Measurements from ENCODE around the gene NFIA. TPM values are rescaled to one million over a fixed set of nuclear protein-coding genes. Genes with fewer than 3 reads are reported as not detected.
A peak's percentile ranks its signal among the peaks of the same experiment; 100 is the strongest.

The NFIA gene
- total and polyA plus RNA-seq, 8 donors: 9.6 to 108 (median 37.2) TPM

GRCh38 chr1:61330571-61330970 is 248.2 kb downstream of the NFIA start:
- H3K4me1 ChIP-seq: peaks cover 0 to 10% (median 4%) of the 10 kb centered on the region in 4 donors
- H3K27ac ChIP-seq: no peak overlapping the region
- no peaks in the 10 kb centered on the region for H3K9me3 ChIP-seq
- no peak for DNase-seq
- no peaks in the 10 kb centered on the region for H3K27me3 ChIP-seq
- H3K36me3 ChIP-seq: peaks cover 0 to 3% (median 0%) of the 10 kb centered on the region in 4 donors
- WGBS, 5 donors: 96 to 98% (median 96%) methylated on average over 2 of the region's 2 CpGs
- intact Hi-C loops (cut with DNase I; ENCODE audit: low total_unique reads): no loop called here
- TF ChIP-seq POLR2A (IDR thresholded peaks at IDR 0.05) (no peak), POLR2AphosphoS5 (IDR thresholded peaks at IDR 0.05) (no peak), CTCF (IDR thresholded peaks at IDR 0.05) (no peak), EP300 (IDR thresholded peaks at IDR 0.05) (no peak)
- no peak overlapping the region for H3K4me3 ChIP-seq

- no peaks in the 10 kb centered on the region for H3K27me3 ChIP-seq
- no peak for DNase-seq
- WGBS, 5 donors: 13 to 43% (median 23%) methylated on average over 1 of the region's 1 CpG
- TF ChIP-seq POLR2AphosphoS5 (IDR thresholded peaks at IDR 0.05) (no peak), POLR2A (IDR thresholded peaks at IDR 0.05) (no peak), EP300 (IDR thresholded peaks at IDR 0.05) (no peak), CTCF (IDR thresholded peaks at IDR 0.05) (no peak)
- no peak overlapping the region for H3K4me3 ChIP-seq
- H3K36me3 ChIP-seq: peaks cover 0 to 3% (median 0%) of the 10 kb centered on the region in 4 donors
- H3K27ac ChIP-seq: no peak overlapping the region
- intact Hi-C loops (cut with DNase I; ENCODE audit: low total_unique reads): no loop called here
- H3K9me3 ChIP-seq: no peaks in the 10 kb centered on the region
- peaks cover 2 to 20% (median 10%) of the 10 kb centered on the region in 4 donors for H3K4me1 ChIP-seq
These were observed 249.9 kb downstream of the NFIA start for GRCh38 chr1:61332196-61332753.

- no peaks in the 10 kb centered on the region for H3K27me3 ChIP-seq
- DNase-seq: no peak
- peaks cover 8 to 26% (median 15%) of the 10 kb centered on the region in 4 donors for H3K4me1 ChIP-seq
- intact Hi-C loops (cut with DNase I; ENCODE audit: low total_unique reads): no loop called here
- 54 to 100% (median 92%) methylated on average over 1 of the region's 1 CpG for whole genome bisulfite sequencing, 5 donors
- peaks cover 0 to 3% (median 0%) of the 10 kb centered on the region in 4 donors for H3K36me3 ChIP-seq
- no peak overlapping the region for H3K4me3 ChIP-seq
- H3K27ac ChIP-seq: no peak overlapping the region
- H3K9me3 ChIP-seq: no peaks in the 10 kb centered on the region
- TF ChIP-seq POLR2AphosphoS5 (IDR thresholded peaks at IDR 0.05): no peak
- no peak for TF ChIP-seq EP300 (IDR thresholded peaks at IDR 0.05)
- TF ChIP-seq CTCF (IDR thresholded peaks at IDR 0.05): no peak
- no peak for TF ChIP-seq POLR2A (IDR thresholded peaks at IDR 0.05)
These were observed 250.4 kb downstream of the NFIA start for GRCh38 chr1:61332796-61333195.

- Histone ChIP-seq H3K4me1 (peaks cover 13 to 40% (median 23%) of the 10 kb centered on the region in 4 donors), H3K4me3 (no peak overlapping the region), H3K27ac (peak overlapping the region; percentile 4 to 66 (median 38)), H3K36me3 (peaks cover 0 to 3% (median 0%) of the 10 kb centered on the region in 4 donors), H3K27me3 (no peaks in the 10 kb centered on the region), H3K9me3 (no peaks in the 10 kb centered on the region)
- intact Hi-C loops (cut with DNase I; ENCODE audit: low total_unique reads): no loop called here
- peak; percentile 30 to 86 for DNase-seq
- WGBS, 5 donors: 59 to 75% (median 61%) methylated on average over 13 to 14 of the region's 14 CpGs
- no peak for TF ChIP-seq CTCF (IDR thresholded peaks at IDR 0.05)
- TF ChIP-seq POLR2AphosphoS5 (IDR thresholded peaks at IDR 0.05): peak; percentile 21 to 72 (median 39)
- TF ChIP-seq EP300 (IDR thresholded peaks at IDR 0.05): peak; percentile 34
These were observed 252.6 kb downstream of the NFIA start for GRCh38 chr1:61334718-61335589.
